Neuronal stem cell (in vitro differentiated cells): ENCODE measurements around the gene GJD3.

Source experiments
- DNase-seq: peaks from one replicate; pipeline ENCODE4 v3.0.0-alpha.2; 2013; ENCODE audit warnings: low spot score
- H2AFZ ChIP-seq: one replicate; pipeline ENCODE4 v1.6.1; 2013; ENCODE audit warnings: mild to moderate bottlenecking, low read length, inconsistent platforms
- H2AK5ac ChIP-seq: 2 replicates; pipeline ENCODE4 v1.6.1; 2013; ENCODE audit warnings: low read depth, mild to moderate bottlenecking, inconsistent platforms, low read length, moderate library complexity, mixed read lengths
- H2BK120ac ChIP-seq: 2 replicates; pipeline ENCODE4 v1.6.1; 2013; ENCODE audit warnings: low read depth, mild to moderate bottlenecking, inconsistent platforms, low read length, moderate library complexity, mixed read lengths
- H2BK12ac ChIP-seq: one replicate; pipeline ENCODE4 v1.6.1; 2013; ENCODE audit warnings: low read length, inconsistent platforms
- H2BK15ac ChIP-seq: 2 replicates; pipeline ENCODE4 v1.6.1; 2013; ENCODE audit warnings: mild to moderate bottlenecking, low read length, inconsistent platforms, mixed read lengths
- H2BK5ac ChIP-seq: one replicate; pipeline ENCODE4 v1.6.1; 2013; ENCODE audit warnings: inconsistent platforms, mild to moderate bottlenecking, low read length, moderate library complexity
- H3K14ac ChIP-seq: one replicate; pipeline ENCODE4 v1.6.1; 2013; ENCODE audit warnings: low read length, inconsistent platforms
- H3K18ac ChIP-seq: 2 replicates; pipeline ENCODE4 v1.6.1; 2013; ENCODE audit warnings: low read length, inconsistent platforms
- H3K23ac ChIP-seq: 2 replicates; pipeline ENCODE4 v1.6.1; 2013; ENCODE audit warnings: low read depth, mild to moderate bottlenecking, mixed read lengths, low read length, inconsistent platforms; ENCODE audit not compliant: poor library complexity
- H3K27ac ChIP-seq: replicated peaks from 3 replicates; pipeline ENCODE4 v1.5.1; 2013; ENCODE audit warnings: low read length, inconsistent platforms
- H3K27me3 ChIP-seq, 3 experiments: 2 replicates each; pipeline ENCODE4 v1.6.1; 2013; ENCODE audit warnings: low read length in 3 of 3, mild to moderate bottlenecking in 2 of 3, inconsistent platforms in 1 of 3, low read depth in 1 of 3, mixed read lengths in 1 of 3, moderate library complexity in 1 of 3; ENCODE audit not compliant: control insufficient read depth in 3 of 3, insufficient read depth in 3 of 3
- H3K36me3 ChIP-seq, 2 donors: replicated peaks in 1 of 2; 2 replicates each; pipeline ENCODE4 v1.6.1; 2013; ENCODE audit warnings: low read length in 2 of 2; ENCODE audit not compliant: control insufficient read depth in 2 of 2, insufficient read depth in 2 of 2
- H3K4ac ChIP-seq: 2 replicates; pipeline ENCODE4 v1.6.1; 2013; ENCODE audit warnings: inconsistent platforms, mild to moderate bottlenecking, low read length, moderate library complexity
- H3K4me1 ChIP-seq, 2 donors: 1 replicate in 1 of 2; 2 replicates in 1 of 2; pipeline ENCODE4 v1.6.1; 2013; ENCODE audit warnings: low read length in 2 of 2, low read depth in 1 of 2; ENCODE audit not compliant: control insufficient read depth in 2 of 2, insufficient read depth in 1 of 2
- H3K4me2 ChIP-seq: one replicate; pipeline ENCODE4 v1.6.1; 2013; ENCODE audit warnings: mild to moderate bottlenecking, low read length, inconsistent platforms; ENCODE audit not compliant: insufficient read depth, poor library complexity, severe bottlenecking
- H3K4me3 ChIP-seq, 2 donors: 2 replicates each; pipeline ENCODE4 v1.5.1; 2013; ENCODE audit warnings: low read length in 2 of 2, mild to moderate bottlenecking in 2 of 2, inconsistent platforms in 1 of 2, moderate library complexity in 1 of 2
- H3K79me1 ChIP-seq: one replicate; pipeline ENCODE4 v1.6.1; 2013; ENCODE audit warnings: low read depth, mild to moderate bottlenecking, inconsistent platforms, low read length, moderate library complexity
- H3K9ac ChIP-seq: one replicate; pipeline ENCODE4 v1.6.1; 2013; ENCODE audit warnings: mild to moderate bottlenecking, low read depth, low read length, inconsistent platforms; ENCODE audit not compliant: poor library complexity
- H3K9me3 ChIP-seq, 2 donors: replicated peaks in 1 of 2; 2 replicates each; pipeline versions ENCODE3 to v1.6.1; 2013; ENCODE audit warnings: low read length in 2 of 2, mild to moderate bottlenecking in 2 of 2, inconsistent platforms in 1 of 2, low read depth in 1 of 2, mixed read lengths in 1 of 2, moderate library complexity in 1 of 2; ENCODE audit not compliant: control insufficient read depth in 2 of 2, insufficient read depth in 1 of 2
- H4K8ac ChIP-seq: one replicate; pipeline ENCODE4 v1.6.1; 2013; ENCODE audit warnings: low read depth, mild to moderate bottlenecking, inconsistent platforms, low read length, moderate library complexity
- H4K91ac ChIP-seq: one replicate; pipeline ENCODE4 v1.6.1; 2013; ENCODE audit warnings: low read length, low read depth, mild to moderate bottlenecking, inconsistent platforms; ENCODE audit not compliant: poor library complexity
- WGBS, 2 donors: extraction: QIAGEN DNeasy Blood & Tissue Kit; methylation state at CpG; one replicate each; pipeline ENCODE4 v1.1.7; 2013; ENCODE audit warnings: missing lambda C conversion rate in 2 of 2, mixed read lengths in 1 of 2; ENCODE audit not compliant: insufficient read length in 2 of 2, insufficient replicate concordance in 1 of 2; ENCODE audit errors: extremely low coverage in 2 of 2; 5-methylcytosine and 5-hydroxymethylcytosine counted together

The GJD3 gene

DNA sequence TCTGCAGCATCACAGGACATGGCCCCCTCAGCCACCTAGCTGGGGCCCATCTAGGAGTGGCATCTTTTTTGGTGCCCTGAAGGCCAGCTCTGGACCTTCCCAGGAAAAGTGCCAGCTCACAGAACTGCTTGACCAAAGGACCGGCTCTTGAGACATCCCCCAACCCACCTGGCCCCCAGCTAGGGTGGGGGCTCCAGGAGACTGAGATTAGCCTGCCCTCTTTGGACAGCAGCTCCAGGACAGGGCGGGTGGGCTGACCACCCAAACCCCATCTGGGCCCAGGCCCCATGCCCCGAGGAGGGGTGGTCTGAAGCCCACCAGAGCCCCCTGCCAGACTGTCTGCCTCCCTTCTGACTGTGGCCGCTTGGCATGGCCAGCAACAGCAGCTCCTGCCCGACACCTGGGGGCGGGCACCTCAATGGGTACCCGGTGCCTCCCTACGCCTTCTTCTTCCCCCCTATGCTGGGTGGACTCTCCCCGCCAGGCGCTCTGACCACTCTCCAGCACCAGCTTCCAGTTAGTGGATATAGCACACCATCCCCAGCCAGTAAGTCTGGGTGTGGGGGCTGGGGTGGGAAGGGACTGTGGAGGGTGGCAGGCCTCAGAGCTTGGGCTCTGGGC, 33.6 kb downstream of the GJD3 start:
- no peak overlapping the region for H3K4me2 ChIP-seq

GRCh38 chr17:40329839-40330794, 34.4 kb downstream of the GJD3 start:
- no peak for DNase-seq
- Histone ChIP-seq H2AK5ac (no peak overlapping the region), H3K9ac (no peak overlapping the region), H2BK15ac (no peak overlapping the region), H3K14ac (no peak overlapping the region), H3K4me2 (no peak overlapping the region), H4K91ac (no peak overlapping the region), H3K4me1 (peaks cover 5 to 13% of the 10 kb centered on the region in 2 donors), H2BK120ac (no peak overlapping the region), H4K8ac (no peak overlapping the region), H3K23ac (peak overlapping the region; percentile 10), H3K27me3 (no peaks in the 10 kb centered on the region), H3K36me3 (peaks cover 0 to 10% of the 10 kb centered on the region in 2 donors), H3K9me3 (no peaks in the 10 kb centered on the region), H2BK12ac (no peak overlapping the region), H3K27ac (no peak overlapping the region), H3K4me3 (no peak overlapping the region), H2AFZ (no peak overlapping the region), H3K79me1 (peaks cover 3% of the 10 kb centered on the region), H3K18ac (no peak overlapping the region), H3K4ac (no peak overlapping the region), H2BK5ac (no peak overlapping the region)
- no CpG with 5 or more reads among the region's 11 CpGs for WGBS, 2 donors

More for the DNA sequence above, 33.6 kb downstream of the GJD3 start:
- H2BK15ac ChIP-seq, result no peak overlapping the region
- no peak overlapping the region for H3K14ac ChIP-seq
- H2BK12ac ChIP-seq, result no peak overlapping the region
- WGBS, 2 donors, result no CpG with 5 or more reads among the region's 10 CpGs
- H3K36me3 ChIP-seq, result peaks cover 0 to 10% of the 10 kb centered on the region in 2 donors
- H3K18ac ChIP-seq, result no peak overlapping the region
- DNase-seq, result no peak
- H3K4me3 ChIP-seq, result no peak overlapping the region
- H4K8ac ChIP-seq, result no peak overlapping the region
- no peak overlapping the region for H2AK5ac ChIP-seq
- no peaks in the 10 kb centered on the region for H3K9me3 ChIP-seq
- H3K23ac ChIP-seq, result no peak overlapping the region
- H2BK120ac ChIP-seq, result no peak overlapping the region
- no peak overlapping the region for H3K9ac ChIP-seq
- no peak overlapping the region for H3K4ac ChIP-seq
- peaks cover 3% of the 10 kb centered on the region for H3K79me1 ChIP-seq
- H3K4me1 ChIP-seq, result peaks cover 5 to 13% of the 10 kb centered on the region in 2 donors
- H2AFZ ChIP-seq, result no peak overlapping the region
- no peak overlapping the region for H2BK5ac ChIP-seq
- no peak overlapping the region for H3K27ac ChIP-seq
- H4K91ac ChIP-seq, result no peak overlapping the region
- H3K27me3 ChIP-seq, result no peaks in the 10 kb centered on the region

DNA sequence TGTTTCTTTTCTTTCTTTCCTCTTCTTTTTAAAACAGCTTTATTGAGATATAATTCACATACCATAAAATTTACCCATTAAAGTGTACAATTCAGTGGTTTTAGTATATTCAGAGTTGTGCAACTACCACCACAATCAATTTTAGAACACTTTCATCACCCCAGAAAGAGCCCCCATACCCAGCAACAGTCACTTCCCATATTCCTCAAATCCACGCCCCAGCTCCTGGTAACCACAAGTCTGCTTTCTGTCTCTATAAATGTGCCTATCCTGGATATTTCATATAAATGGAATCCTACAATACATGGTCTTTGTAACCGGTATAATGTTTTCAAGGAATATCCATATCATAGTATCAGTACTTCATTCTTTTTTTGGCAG, 36.2 kb downstream of the GJD3 start:
- no peak overlapping the region for H2BK15ac ChIP-seq
- no peak for DNase-seq
- no peak overlapping the region for H4K91ac ChIP-seq
- H3K9ac ChIP-seq, result no peak overlapping the region
- H3K4me1 ChIP-seq, result peaks cover 1 to 4% of the 10 kb centered on the region in 2 donors
- H2BK5ac ChIP-seq, result no peak overlapping the region
- no peak overlapping the region for H3K18ac ChIP-seq
- H2BK120ac ChIP-seq, result no peak overlapping the region
- H3K4me3 ChIP-seq, result no peak overlapping the region
- no CpG with 5 or more reads among the region's 2 CpGs for WGBS, 2 donors
- H3K27ac ChIP-seq, result no peak overlapping the region
- H2AK5ac ChIP-seq, result no peak overlapping the region
- H3K4me2 ChIP-seq, result no peak overlapping the region
- H3K9me3 ChIP-seq, result no peaks in the 10 kb centered on the region
- no peak overlapping the region for H2BK12ac ChIP-seq
- no peak overlapping the region for H3K4ac ChIP-seq
- no peaks in the 10 kb centered on the region for H3K27me3 ChIP-seq
- no peak overlapping the region for H2AFZ ChIP-seq
- peaks cover 0 to 10% of the 10 kb centered on the region in 2 donors for H3K36me3 ChIP-seq
- no peak overlapping the region for H3K23ac ChIP-seq
- H4K8ac ChIP-seq, result no peak overlapping the region
- no peak overlapping the region for H3K14ac ChIP-seq
- H3K79me1 ChIP-seq, result peaks cover 5% of the 10 kb centered on the region

GRCh38 chr17:40327735-40328385, 36.7 kb downstream of the GJD3 start:
- H2BK120ac ChIP-seq, result no peak overlapping the region
- WGBS, 2 donors, result no CpG with 5 or more reads among the region's 3 CpGs

More at GRCh38 chr17:40327735-40328385, 36.7 kb downstream of the GJD3 start:
- Histone ChIP-seq H2BK15ac (no peak overlapping the region), H2AK5ac (no peak overlapping the region), H2AFZ (no peak overlapping the region), H4K8ac (no peak overlapping the region), H3K36me3 (peaks cover 0 to 10% of the 10 kb centered on the region in 2 donors), H3K4me2 (no peak overlapping the region), H2BK5ac (no peak overlapping the region), H3K9ac (no peak overlapping the region), H3K14ac (no peak overlapping the region), H3K4me3 (no peak overlapping the region), H3K79me1 (peaks cover 5% of the 10 kb centered on the region), H3K18ac (no peak overlapping the region), H3K27ac (no peak overlapping the region), H3K4me1 (peaks cover 6 to 7% of the 10 kb centered on the region in 2 donors), H4K91ac (no peak overlapping the region), H3K9me3 (no peaks in the 10 kb centered on the region), H3K23ac (no peak overlapping the region), H2BK12ac (peak overlapping the region; percentile 48), H3K4ac (no peak overlapping the region), H3K27me3 (no peaks in the 10 kb centered on the region)
- no peak for DNase-seq
